C4-2B (cell line): ENCODE measurements around the gene ERLEC1.
"Not testable (repeated sequence)": the region's sequence is repeated elsewhere in the genome, so short reads cannot be mapped to it uniquely, and the experiment has no call there.

ENCODE experiments used
- CTCF ChIP-seq: fragments of 450-650 bp; conservative IDR thresholded peaks from 2 replicates; pipeline ENCODE4 v1.5.1; 2017; ENCODE audit warnings: mild to moderate bottlenecking
- ZFX ChIP-seq: fragments of 450-650 bp; IDR thresholded peaks from 2 replicates; pipeline ENCODE4 v1.6.1; 2017

GRCh38 chr2:53823639-53824038 lies 36.8 kb downstream of the ERLEC1 start:
- TF ChIP-seq CTCF, result peak; percentile 28
- not testable (repeated sequence) for TF ChIP-seq ZFX
